Liver (tissue), 3 donors: ENCODE data around the gene ZCCHC8.

Experiments used
- EGR1 ChIP-seq, 2 donors: IDR thresholded peaks; 2 replicates each; pipeline ENCODE4 v1.6.1; 2016 to 2018; ENCODE audit warnings: antibody characterized with exemption in 2 of 2, low read depth in 2 of 2
- GABPA ChIP-seq, 2 donors: IDR thresholded peaks in 1 of 2; conservative IDR thresholded peaks in 1 of 2; 2 replicates each; pipeline ENCODE4 v1.6.1; 2016; ENCODE audit warnings: antibody characterized with exemption in 2 of 2, mild to moderate bottlenecking in 1 of 2, moderate library complexity in 1 of 2
- JUND ChIP-seq, 2 donors: IDR thresholded peaks; 2 replicates each; pipeline ENCODE4 v1.6.1; 2016; ENCODE audit warnings: antibody characterized with exemption in 2 of 2
- RAD21 ChIP-seq, 2 donors: IDR thresholded peaks; 2 replicates each; pipeline ENCODE4 v1.6.1; 2016; ENCODE audit warnings: antibody characterized with exemption in 2 of 2, mild to moderate bottlenecking in 2 of 2
- REST ChIP-seq: IDR thresholded peaks from 2 replicates; pipeline ENCODE4 v1.6.1; 2016; ENCODE audit warnings: antibody characterized with exemption, mild to moderate bottlenecking
- RXRA ChIP-seq, 2 donors: IDR thresholded peaks; 2 replicates each; pipeline ENCODE4 v1.6.1; 2017 to 2018; ENCODE audit warnings: antibody characterized with exemption in 2 of 2, mild to moderate bottlenecking in 1 of 2
- SP1 ChIP-seq: IDR thresholded peaks from 2 replicates; pipeline ENCODE4 v1.6.1; 2018; ENCODE audit warnings: antibody characterized with exemption, mild to moderate bottlenecking
- TAF1 ChIP-seq: conservative IDR thresholded peaks from 2 replicates; pipeline ENCODE4 v1.6.1; 2016; ENCODE audit warnings: antibody characterized with exemption, mild to moderate bottlenecking
- TF ChIP-seq, protein P1 (sequence below): fragments of 150-350 bp; IDR thresholded peaks from 2 replicates; pipeline ENCODE4 v1.5.1; 2017; ENCODE audit warnings: improper control_type of control experiment, low read depth, low read length; ENCODE audit not compliant: missing input control
- TF ChIP-seq, protein P2 (sequence below): IDR thresholded peaks from 2 replicates; pipeline ENCODE4 v1.6.1; 2016; ENCODE audit warnings: antibody characterized with exemption
- TF ChIP-seq, protein P3 (sequence below): IDR thresholded peaks from 2 replicates; pipeline ENCODE4 v1.6.1; 2016; ENCODE audit warnings: antibody characterized with exemption
- donor health status: healthy.
- donor health status: healthy.

GRCh38 chr12:122454250-122454721 is 46.4 kb downstream of the ZCCHC8 start:
- TF ChIP-seq EGR1 (IDR thresholded peaks at IDR 0.05; ENCODE audit: low read depth in 2 of 2): no peak
- no peak for TF ChIP-seq RAD21 (IDR thresholded peaks at IDR 0.05)
- TF ChIP-seq JUND (IDR thresholded peaks at IDR 0.05): no peak
- TF ChIP-seq, protein P1, sequence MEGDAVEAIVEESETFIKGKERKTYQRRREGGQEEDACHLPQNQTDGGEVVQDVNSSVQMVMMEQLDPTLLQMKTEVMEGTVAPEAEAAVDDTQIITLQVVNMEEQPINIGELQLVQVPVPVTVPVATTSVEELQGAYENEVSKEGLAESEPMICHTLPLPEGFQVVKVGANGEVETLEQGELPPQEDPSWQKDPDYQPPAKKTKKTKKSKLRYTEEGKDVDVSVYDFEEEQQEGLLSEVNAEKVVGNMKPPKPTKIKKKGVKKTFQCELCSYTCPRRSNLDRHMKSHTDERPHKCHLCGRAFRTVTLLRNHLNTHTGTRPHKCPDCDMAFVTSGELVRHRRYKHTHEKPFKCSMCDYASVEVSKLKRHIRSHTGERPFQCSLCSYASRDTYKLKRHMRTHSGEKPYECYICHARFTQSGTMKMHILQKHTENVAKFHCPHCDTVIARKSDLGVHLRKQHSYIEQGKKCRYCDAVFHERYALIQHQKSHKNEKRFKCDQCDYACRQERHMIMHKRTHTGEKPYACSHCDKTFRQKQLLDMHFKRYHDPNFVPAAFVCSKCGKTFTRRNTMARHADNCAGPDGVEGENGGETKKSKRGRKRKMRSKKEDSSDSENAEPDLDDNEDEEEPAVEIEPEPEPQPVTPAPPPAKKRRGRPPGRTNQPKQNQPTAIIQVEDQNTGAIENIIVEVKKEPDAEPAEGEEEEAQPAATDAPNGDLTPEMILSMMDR: no peak
- TF ChIP-seq, protein P2, sequence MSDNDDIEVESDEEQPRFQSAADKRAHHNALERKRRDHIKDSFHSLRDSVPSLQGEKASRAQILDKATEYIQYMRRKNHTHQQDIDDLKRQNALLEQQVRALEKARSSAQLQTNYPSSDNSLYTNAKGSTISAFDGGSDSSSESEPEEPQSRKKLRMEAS: no peak
- TF ChIP-seq, protein P3, sequence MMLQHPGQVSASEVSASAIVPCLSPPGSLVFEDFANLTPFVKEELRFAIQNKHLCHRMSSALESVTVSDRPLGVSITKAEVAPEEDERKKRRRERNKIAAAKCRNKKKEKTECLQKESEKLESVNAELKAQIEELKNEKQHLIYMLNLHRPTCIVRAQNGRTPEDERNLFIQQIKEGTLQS: no peak
- TF ChIP-seq REST: no peak
- no peak for TF ChIP-seq SP1
- no peak for TF ChIP-seq TAF1
- TF ChIP-seq GABPA (IDR thresholded peaks at IDR 0.05 in 1 of 2, conservative IDR thresholded peaks at IDR 0.05 in 1 of 2): no peak
- TF ChIP-seq RXRA (IDR thresholded peaks at IDR 0.05): no peak
